GM12878 (cell line): ENCODE results near the gene SEMA5B.

Source experiments
- CEBPB ChIP-seq, 2 experiments: fragments of 150-350 bp in 1 of 2; IDR thresholded peaks; 2 replicates each; pipeline ENCODE4 v1.6.1; 2012 to 2014; ENCODE audit warnings: low read depth in 2 of 2, low read length in 2 of 2, borderline replicate concordance in 1 of 2, inconsistent platforms in 1 of 2
- EZH2 ChIP-seq: IDR thresholded peaks from 2 replicates; pipeline ENCODE4 v1.6.1; 2012; ENCODE audit warnings: low read depth, mild to moderate bottlenecking, control low read depth, inconsistent platforms, low read length, borderline replicate concordance; ENCODE audit not compliant: control insufficient read depth
- IRF3 ChIP-seq: fragments of 450-650 bp; IDR thresholded peaks from 2 replicates; pipeline ENCODE4 v1.6.1; 2014; ENCODE audit warnings: mild to moderate bottlenecking
- MAX ChIP-seq: IDR thresholded peaks from 2 replicates; pipeline ENCODE4 v1.6.1; 2012; ENCODE audit warnings: low read depth, low read length, improper control_type of control experiment
- MXI1 ChIP-seq: fragments of 150-350 bp; IDR thresholded peaks from 2 replicates; pipeline ENCODE4 v1.6.1; 2011; ENCODE audit warnings: low read depth, mild to moderate bottlenecking, inconsistent platforms, low read length, improper control_type of control experiment
- POLR2A ChIP-seq: IDR thresholded peaks from 2 replicates; pipeline ENCODE4 v1.6.1; 2011; ENCODE audit warnings: low read depth, mild to moderate bottlenecking, low read length
- RCOR1 ChIP-seq: conservative IDR thresholded peaks from 2 replicates; pipeline ENCODE4 v1.6.1; 2012; ENCODE audit warnings: low read depth, low read length, improper control_type of control experiment
- SIX5 ChIP-seq: IDR thresholded peaks from 2 replicates; pipeline ENCODE4 v1.6.1; 2011; ENCODE audit warnings: mild to moderate bottlenecking, low read depth, low read length, moderate library complexity; ENCODE audit not compliant: severe bottlenecking
- SKIL ChIP-seq: fragments of 450-650 bp; IDR thresholded peaks from 2 replicates; pipeline ENCODE4 v1.6.1; 2017; ENCODE audit warnings: mild to moderate bottlenecking, low read depth, inconsistent platforms; ENCODE audit not compliant: poor library complexity, severe bottlenecking
- SUPT20H ChIP-seq: IDR thresholded peaks from 2 replicates; pipeline ENCODE4 v1.6.1; 2011; ENCODE audit warnings: low read depth, mild to moderate bottlenecking, low read length, moderate library complexity, borderline replicate concordance; ENCODE audit not compliant: control insufficient read depth
- WRNIP1 ChIP-seq: IDR thresholded peaks from 2 replicates; pipeline ENCODE4 v1.6.1; 2011; ENCODE audit warnings: low read depth, low read length, improper control_type of control experiment, borderline replicate concordance

GRCh38 chr3:123060054-123060453 is 32.5 kb upstream of the SEMA5B start:
- TF ChIP-seq IRF3 (no peak), SUPT20H (no peak), SKIL (no peak), POLR2A (no peak), SIX5 (no peak), RCOR1 (no peak), WRNIP1 (no peak), MXI1 (no peak), MAX (no peak), CEBPB (IDR thresholded peaks at IDR 0.05; ENCODE audit: borderline replicate concordance in 1 of 2, low read depth in 2 of 2, low read length in 2 of 2) (no peak), EZH2 (no peak)
